HG02970 (cell line): ENCODE data around the gene C7orf33.

Experiments used
- ATAC-seq: cut with Tn5 transposase; IDR thresholded peaks from one replicate; pipeline ENCODE4 v1.9.1; 2021; ENCODE audit warnings: mild to moderate bottlenecking, moderate library complexity, moderate number of reproducible peaks; ENCODE audit not compliant: unreplicated experiment, low FRiP score

Gene C7orf33

GRCh38 chr7:148624735-148625134, 34.2 kb downstream of the C7orf33 start:
- no peak for ATAC-seq

GRCh38 chr7:148625342-148625741, 34.8 kb downstream of the C7orf33 start:
- ATAC-seq, result no peak

GRCh38 chr7:148626828-148627227, 36.3 kb downstream of the C7orf33 start:
- ATAC-seq, result no peak

- ATAC-seq, result no peak
Observed at GRCh38 chr7:148628011-148628410, 37.4 kb downstream of the C7orf33 start.

GRCh38 chr7:148630078-148630477, 39.5 kb downstream of the C7orf33 start:
- no peak for ATAC-seq

GRCh38 chr7:148633761-148634160, 43.2 kb downstream of the C7orf33 start:
- ATAC-seq, result no peak

- ATAC-seq, result no peak
Observed at GRCh38 chr7:148637094-148637493, 46.5 kb downstream of the C7orf33 start.

- ATAC-seq, result no peak
Observed at GRCh38 chr7:148645898-148646297, 55.3 kb downstream of the C7orf33 start.

GRCh38 chr7:148650232-148650858, 59.8 kb downstream of the C7orf33 start:
- no peak for ATAC-seq

- no peak for ATAC-seq
Observed at GRCh38 chr7:148652773-148653172, 62.2 kb downstream of the C7orf33 start.

- ATAC-seq, result no peak
Observed at GRCh38 chr7:148657929-148658328, 67.4 kb downstream of the C7orf33 start.

- ATAC-seq, result no peak
Observed at GRCh38 chr7:148661471-148661870, 70.9 kb downstream of the C7orf33 start.

GRCh38 chr7:148662646-148663045, 72.1 kb downstream of the C7orf33 start:
- no peak for ATAC-seq

GRCh38 chr7:148664324-148664723, 73.8 kb downstream of the C7orf33 start:
- ATAC-seq, result no peak

GRCh38 chr7:148665221-148665620, 74.7 kb downstream of the C7orf33 start:
- ATAC-seq, result no peak
